Sciatic nerve (tissue), 2 donors: ENCODE results near the gene TK1. TPM values are rescaled to one million over a fixed set of nuclear protein-coding genes. Genes with fewer than 3 reads are reported as not detected.

Experiments
- ATAC-seq: fragments of 200-7000 bp; cut with Tn5 transposase; one replicate; pipeline ENCODE4 v1.9.1; 2020; ENCODE audit warnings: mild to moderate bottlenecking, moderate library complexity
- DNase-seq: peaks from one replicate; pipeline ENCODE4 v3.0.0-alpha.2; 2020; ENCODE audit warnings: low spot score
- intact Hi-C: fragments of 100-400 bp; cut with DNase I; formaldehyde crosslinking; loops from one replicate; pipeline ENCODE4 v1.14.2; 2022
- total RNA-seq: library from RNA; stranded (reverse); fragmentation: NEBNext Ultra II Directional; extraction: Animal tissue kit (Norgen Biotek cat#: 25700); gene quantifications from one replicate; pipeline ENCODE4 v1.2.1, GENCODE V29; 2021
- donor health status: DM: no; HTN: no; CAD: no.
- donor health status: DM: no; HTN: no; CAD: no.

The TK1 gene
- total RNA-seq, 1 donor from 2014 or later: 1.8 TPM

GRCh38 chr17:78166416-78166815 lies 20.4 kb downstream of the TK1 start:
- DNase-seq (no peak), ATAC-seq (no peak)
- intact Hi-C loops: no loop called here

GRCh38 chr17:78164748-78165607 lies 21.9 kb downstream of the TK1 start:
- DNase-seq: no peak
- intact Hi-C loops: no loop called here
- no peak for ATAC-seq

GRCh38 chr17:78163881-78164747 lies 22.7 kb downstream of the TK1 start:
- no peak for DNase-seq
- no peak for ATAC-seq
- intact Hi-C loops: no loop called here

GRCh38 chr17:78159575-78160158 lies 27.2 kb downstream of the TK1 start:
- DNase-seq (no peak), ATAC-seq (no peak)
- intact Hi-C loops: no loop called here

GRCh38 chr17:78154903-78155811 lies 31.7 kb downstream of the TK1 start:
- ATAC-seq: peak; percentile 52
- no peak for DNase-seq
- intact Hi-C loops: no loop called here

GRCh38 chr17:78151514-78152008 lies 35.3 kb downstream of the TK1 start:
- DNase-seq (no peak), ATAC-seq (no peak)
- intact Hi-C loops: no loop called here

- no peak for ATAC-seq
- no peak for DNase-seq
- intact Hi-C loops: no loop called here
Observed at GRCh38 chr17:78148286-78149016, 38.4 kb downstream of the TK1 start.

GRCh38 chr17:78147315-78147998 lies 39.4 kb downstream of the TK1 start:
- no peak for DNase-seq
- no peak for ATAC-seq
- intact Hi-C loops: no loop called here

GRCh38 chr17:78146881-78147280 lies 40.0 kb downstream of the TK1 start:
- ATAC-seq (no peak), DNase-seq (no peak)
- intact Hi-C loops: no loop called here

- intact Hi-C loops: no loop called here
- DNase-seq: no peak
- ATAC-seq: no peak
Observed at GRCh38 chr17:78146471-78146869, 40.4 kb downstream of the TK1 start.

- intact Hi-C loops: no loop called here
- DNase-seq (no peak), ATAC-seq (peak; percentile 74)
Observed at GRCh38 chr17:78144736-78145641, 41.9 kb downstream of the TK1 start.

GRCh38 chr17:78144147-78144719 lies 42.6 kb downstream of the TK1 start:
- DNase-seq (peak; percentile 91), ATAC-seq (peak; percentile 81)
- intact Hi-C loops: no loop called here

GRCh38 chr17:78143214-78144146 lies 43.4 kb downstream of the TK1 start:
- ATAC-seq: no peak
- no peak for DNase-seq
- intact Hi-C loops: no loop called here

GRCh38 chr17:78142119-78142861 lies 44.6 kb downstream of the TK1 start:
- DNase-seq (no peak), ATAC-seq (no peak)
- intact Hi-C loops: no loop called here
